Hematopoietic multipotent progenitor cell (in vitro differentiated cells): ENCODE data around the gene TENM3. TPM values are rescaled to one million over a fixed set of nuclear protein-coding genes. Genes with fewer than 3 reads are reported as not detected.

ENCODE experiments used
- DNase-seq, 3 donors: peaks; one replicate each; pipeline ENCODE4 v3.0.0-alpha.2; 2011 to 2015; ENCODE audit warnings: low read depth in 2 of 3, low spot score in 2 of 3
- total RNA-seq: library from RNA; depleted of rRNA; stranded (reverse); fragments of >200 nt; gene quantifications from one replicate; pipeline ENCODE4 v1.2.3, GENCODE V29; 2012

The TENM3 gene
- total RNA-seq, 1 donor: not detected

DNA sequence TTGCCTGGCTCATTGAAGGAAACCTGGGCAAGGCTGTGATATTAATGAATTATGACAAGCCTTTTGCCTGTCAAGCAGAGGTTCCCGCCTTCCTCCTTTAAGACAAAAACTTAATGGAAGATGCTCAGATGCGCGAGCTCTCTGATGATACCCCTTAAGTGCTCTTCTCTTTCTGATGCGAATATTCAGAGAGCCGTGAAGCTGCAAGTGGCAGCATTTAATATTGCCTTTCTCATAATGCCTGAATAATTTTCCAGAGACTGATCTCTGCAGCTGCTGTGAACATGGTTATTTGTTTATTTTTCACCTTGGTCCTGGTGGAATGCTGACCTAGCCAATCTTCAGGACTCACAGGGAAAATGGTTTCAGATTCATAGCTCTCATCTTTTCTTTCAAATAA lies 251.8 kb downstream of the TENM3 start:
- no peak for DNase-seq

DNA sequence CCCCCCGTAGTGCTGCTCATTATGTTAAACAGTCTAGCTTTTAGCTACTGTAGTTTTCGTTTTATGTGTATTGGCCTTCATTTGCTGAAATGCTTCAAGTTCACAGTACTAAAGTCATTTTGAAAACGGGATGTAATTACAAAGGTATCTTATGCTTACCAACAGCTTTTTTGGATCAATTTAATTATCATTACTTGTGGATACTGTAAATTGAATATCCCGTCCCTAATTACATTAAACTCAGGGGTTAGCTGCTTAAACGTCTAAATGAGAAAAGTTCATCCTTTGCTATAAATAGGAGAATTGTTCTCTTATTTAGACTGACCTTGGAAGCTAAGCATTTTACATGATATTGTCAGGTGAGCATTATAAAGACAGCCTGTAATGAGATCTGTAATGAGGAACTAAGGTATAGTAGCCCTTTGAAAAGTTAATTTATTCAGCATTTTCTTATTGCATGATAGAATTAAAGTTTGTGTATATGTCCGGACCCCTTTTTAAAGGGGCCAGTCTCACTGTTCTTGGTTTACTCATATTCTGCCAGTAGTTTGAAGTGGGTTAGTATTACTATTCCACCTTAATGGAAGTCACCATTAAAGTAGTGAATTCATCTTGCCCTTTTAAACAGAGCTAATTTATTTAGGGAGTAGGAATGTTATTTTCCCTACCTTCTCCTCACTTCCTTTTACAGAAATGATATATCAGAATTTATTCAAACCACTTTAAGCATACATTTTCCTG lies 252.6 kb downstream of the TENM3 start:
- DNase-seq: no peak

DNA sequence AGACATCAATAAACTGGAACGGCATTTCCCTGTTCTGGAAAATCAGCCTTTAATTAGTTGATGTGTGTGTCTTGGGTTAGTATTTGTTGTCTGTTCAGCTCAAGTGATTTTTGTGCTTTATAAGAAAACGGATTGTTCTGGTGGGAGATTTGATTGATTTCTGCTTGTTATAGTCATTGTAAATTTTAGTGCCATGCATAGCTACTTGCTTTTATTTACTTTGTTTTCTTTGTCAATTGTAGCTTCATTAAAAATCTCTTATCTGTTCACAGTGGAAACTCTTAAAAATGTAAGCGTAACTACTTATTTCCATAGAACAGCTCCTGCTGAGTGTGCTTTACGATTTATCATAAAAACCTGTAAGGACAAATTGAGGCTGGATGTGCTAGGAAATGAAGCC lies 253.2 kb downstream of the TENM3 start:
- DNase-seq: no peak

DNA sequence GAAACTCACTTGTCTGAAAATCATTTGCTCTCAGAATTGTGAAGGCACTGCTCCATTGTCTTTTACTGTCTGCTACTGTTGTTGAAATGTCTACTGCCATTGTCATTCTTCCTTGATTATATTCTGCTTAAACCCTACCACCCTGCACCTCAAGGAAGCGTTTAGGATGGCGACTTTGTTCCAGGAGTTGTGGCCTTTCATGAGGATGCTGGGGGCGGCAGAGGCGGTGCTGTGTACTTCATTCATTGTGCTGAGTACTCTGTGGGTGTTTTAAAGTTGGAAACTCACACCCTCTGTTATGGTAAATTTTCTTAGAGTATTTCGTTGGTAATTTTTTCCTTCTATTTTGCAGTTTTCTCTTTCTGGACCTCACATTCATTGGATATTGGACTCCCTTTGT lies 258.9 kb downstream of the TENM3 start:
- no peak for DNase-seq

DNA sequence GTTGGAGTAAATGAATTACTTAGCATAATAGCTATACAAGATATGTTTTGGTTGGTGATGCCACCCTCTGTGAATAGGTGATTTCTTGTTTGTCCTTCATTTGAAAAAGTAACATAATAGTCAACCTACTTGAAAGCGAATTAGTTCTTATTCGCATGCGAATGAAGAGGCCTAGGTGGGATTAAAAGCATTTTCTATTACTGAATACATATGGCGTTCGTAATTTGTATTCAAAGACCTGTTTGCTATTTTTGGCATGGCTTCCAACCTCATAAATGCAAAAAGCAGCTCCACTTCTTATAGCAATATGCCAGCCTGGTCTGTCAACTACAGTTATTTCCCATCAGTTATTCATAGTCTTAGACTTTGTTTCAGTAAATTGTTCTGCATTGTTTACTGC lies 261.3 kb downstream of the TENM3 start:
- no peak for DNase-seq

DNA sequence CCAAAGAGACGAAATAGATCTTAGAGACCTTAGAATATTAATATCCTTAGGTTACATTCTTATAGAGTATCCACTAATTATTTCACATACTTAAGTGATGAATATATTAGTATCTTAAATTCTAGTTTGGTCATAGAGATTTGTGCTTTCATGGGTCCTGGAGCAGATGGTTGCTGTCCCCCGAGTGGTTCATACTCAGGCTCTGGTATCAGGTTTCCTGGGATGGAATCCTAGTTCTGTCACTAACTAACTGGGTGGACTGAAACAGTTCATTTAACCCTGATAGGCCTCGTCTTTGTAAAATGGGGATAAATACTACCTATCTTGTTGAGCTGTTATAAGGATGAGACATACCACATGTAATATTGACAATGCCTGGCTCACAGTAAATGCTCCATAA lies 264.6 kb downstream of the TENM3 start:
- DNase-seq: no peak

DNA sequence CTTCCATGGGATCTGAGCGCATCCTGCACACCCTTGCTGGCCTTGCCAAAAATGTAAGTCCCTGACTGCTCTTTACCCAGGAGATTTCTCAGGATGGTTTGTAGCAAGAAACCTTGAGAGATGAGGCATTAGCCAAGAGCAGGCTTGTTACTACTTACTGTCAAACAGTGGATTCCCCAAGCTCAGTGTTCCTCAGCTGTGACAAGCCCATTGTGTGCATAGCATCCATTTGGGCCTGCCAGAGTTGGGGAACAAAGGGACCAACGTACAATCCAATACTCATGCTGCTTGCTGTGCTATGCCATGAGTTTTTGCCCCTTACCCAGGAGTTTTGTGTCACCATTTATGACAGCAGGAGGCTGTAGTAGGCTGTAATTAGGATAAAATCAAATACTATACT lies 267.6 kb downstream of the TENM3 start:
- DNase-seq: no peak

DNA sequence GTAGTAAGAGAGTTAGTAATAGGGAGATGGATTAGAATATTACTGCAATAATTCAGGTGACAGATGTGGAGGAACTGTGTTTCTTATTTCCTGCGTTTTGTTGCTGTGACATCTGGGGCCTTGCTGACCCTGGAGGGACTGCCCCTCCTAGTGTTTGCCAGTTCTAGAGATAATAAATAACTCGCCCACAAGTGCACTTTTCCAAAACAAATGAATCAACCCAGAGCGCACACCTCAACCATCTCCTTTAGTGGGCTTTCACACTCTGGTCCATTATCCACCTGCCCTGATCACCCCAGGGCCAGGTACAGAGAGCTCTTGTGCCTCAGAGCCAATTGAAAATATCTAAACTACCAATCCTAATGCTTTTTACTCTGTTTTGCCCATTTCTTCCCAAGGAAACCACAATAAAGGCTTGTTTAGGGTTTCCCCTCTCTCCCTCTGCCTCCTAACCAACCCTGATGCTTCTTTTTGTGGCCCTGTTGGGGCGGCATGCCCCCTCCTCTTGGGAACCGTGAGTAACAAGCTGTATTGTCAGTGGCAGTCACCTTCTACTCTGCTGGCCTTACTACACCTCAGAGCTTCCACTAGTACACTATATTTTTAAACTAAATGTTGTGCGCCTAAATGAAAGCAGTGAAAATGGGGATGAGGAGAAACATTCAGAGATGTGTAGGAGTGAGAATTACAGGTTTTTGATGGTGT lies 270.5 kb downstream of the TENM3 start:
- DNase-seq: no peak

DNA sequence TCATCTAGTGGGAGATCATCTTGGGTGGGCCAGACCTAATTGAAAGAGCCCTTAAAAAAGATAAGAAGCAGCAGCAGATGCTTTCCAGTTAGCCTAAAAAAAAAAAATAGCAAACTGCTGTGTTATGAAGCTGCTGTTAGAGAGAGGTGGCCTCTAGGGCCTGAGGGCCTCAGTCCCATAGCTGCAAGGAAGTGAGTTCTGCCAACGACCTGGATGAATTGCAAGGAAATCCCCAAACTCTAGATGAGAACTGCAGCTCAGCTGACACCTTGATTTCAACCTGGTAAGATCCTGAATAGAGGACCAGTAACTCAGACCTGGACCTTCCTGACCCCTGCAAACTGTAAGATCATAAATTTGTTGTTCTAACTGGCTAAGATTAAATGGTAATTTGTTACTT lies 275.2 kb downstream of the TENM3 start:
- no peak for DNase-seq

DNA sequence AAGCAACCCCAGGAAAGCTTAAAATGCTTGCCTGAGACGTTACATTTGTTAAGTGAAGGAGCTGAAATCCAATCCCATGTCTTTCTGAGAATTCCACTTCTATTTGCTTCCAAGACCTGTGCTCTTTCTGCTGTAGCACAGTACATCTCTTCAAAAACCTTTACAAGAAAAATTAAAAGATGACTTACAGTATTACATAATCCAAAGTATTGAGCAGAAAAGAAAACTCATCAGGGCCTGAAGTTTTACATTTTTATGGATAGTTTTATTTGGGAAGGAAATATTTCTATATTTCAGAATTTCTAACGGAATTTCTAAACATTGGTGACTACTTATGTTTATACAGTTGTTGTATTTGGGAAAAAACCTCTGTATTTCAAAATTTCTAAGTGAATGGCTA lies 276.3 kb downstream of the TENM3 start:
- DNase-seq: no peak

DNA sequence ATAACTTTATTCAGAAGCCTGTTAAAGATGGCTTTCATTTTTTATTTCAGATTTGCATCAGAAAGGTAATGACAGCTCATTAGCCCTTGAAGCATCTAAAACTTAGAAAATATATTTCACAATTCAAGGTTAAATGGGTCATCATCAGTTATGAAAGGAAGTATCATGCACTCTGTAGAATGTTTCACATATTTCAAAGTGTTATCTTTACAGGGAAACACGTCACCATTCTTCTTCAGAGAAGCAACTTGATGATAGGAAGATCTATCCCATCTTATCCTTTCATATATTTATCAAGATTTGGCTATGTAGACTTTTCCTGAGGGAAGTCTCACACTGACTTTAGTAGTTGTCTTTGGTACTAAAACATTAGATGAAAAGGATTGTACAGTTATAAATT lies 277.8 kb downstream of the TENM3 start:
- DNase-seq: no peak

DNA sequence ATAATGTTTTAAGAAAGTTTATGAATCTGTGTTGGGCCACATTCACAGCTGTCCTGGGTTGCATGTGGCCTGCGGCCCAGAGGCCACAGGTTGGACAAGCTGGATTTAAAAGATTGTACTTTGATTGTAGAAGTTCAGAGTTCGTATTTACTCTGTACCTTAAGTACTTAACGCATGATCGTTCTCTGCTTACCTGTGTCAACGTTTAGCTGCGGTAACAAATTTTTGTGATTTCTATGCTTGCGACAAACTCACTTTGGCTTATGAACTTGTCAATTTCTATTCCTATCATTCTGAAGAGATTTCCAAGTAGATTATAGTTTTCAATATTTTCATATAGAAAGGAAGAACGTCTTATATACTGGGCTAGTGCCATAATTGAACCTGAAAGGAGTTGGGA lies 285.6 kb downstream of the TENM3 start:
- DNase-seq: no peak

DNA sequence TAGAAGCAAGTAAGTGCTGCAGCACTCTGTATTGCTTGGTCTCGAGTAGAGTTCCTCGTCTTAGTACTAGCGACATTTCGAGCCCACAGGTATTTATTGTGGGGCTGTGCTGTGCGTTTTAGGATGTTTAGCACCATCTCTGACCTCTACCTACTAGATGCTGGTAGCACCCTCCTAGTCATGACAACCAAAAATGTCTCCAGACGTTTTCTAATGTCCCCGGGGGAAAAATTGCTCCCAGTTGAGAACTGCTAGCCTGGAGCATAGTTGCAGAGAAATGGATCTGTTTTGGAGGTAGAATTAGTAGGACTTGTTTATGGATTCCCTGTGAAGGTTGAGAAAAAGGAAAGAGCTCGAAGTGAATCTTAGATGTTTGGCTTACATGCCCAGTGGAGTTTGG lies 287.2 kb downstream of the TENM3 start:
- no peak for DNase-seq

DNA sequence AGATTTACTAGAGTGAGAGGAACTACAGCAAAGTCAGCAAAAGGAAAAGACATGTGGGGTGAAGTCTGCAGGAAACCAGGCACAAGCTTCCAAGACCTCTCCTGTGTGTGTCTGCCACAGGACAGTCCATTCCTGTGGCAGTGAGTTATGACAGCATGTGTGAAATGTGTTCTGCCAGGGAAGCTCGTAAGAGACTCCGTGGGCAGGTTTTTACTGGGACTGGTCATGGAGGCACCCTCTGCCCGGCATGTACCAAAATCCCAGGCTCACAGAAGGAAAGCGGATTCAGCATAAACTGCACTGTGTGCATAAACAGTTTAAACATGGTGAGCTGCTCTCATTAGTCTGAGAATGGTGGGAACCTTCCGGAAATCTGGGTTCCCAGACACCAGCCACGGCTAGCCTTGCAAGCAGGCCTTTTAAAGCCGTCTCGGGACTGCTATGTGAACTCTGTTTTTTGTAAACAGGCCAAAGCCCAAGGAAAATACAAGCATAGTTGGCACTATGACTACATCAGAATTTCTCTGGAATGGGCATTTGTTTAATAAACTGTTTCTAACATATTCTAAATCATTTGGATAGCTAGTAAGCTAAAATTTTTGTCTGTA lies 288.5 kb downstream of the TENM3 start:
- no peak for DNase-seq

DNA sequence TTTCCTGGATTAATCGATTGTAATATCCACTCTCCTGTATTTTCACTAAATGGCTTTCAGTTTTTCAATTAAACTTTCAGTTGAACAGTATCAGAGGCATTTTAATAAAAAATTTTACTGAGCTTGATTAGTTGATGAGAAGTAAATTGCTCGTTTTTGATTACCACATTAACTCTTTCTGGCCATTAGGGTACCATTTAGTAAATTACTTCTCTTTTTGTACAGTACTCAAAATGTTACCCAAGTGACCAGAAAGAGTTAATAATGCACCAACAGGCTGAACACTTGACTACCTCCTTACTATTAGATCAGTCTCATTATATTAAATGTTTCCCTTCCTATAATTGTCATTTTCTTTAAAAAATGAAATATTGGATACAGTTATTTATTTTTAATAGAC lies 289.2 kb downstream of the TENM3 start:
- no peak for DNase-seq

DNA sequence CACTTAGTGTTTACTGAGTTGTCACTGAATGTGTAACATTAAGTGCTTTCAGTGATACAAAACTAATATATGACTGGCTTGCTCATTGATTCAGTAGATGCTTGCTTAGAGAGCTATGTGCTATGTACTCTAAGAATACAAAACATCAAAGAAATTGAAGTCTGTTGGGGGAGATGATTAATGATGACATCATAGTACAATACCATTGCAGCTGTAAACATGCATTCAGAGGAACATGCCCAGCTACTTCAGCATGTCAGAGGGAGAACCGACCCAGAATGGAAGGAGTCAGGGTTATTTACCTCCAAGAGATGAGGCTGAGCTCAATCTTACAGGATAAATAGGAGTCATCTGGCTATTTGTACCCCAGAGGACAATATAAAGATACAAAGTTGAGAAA lies 290.8 kb downstream of the TENM3 start:
- DNase-seq: no peak

DNA sequence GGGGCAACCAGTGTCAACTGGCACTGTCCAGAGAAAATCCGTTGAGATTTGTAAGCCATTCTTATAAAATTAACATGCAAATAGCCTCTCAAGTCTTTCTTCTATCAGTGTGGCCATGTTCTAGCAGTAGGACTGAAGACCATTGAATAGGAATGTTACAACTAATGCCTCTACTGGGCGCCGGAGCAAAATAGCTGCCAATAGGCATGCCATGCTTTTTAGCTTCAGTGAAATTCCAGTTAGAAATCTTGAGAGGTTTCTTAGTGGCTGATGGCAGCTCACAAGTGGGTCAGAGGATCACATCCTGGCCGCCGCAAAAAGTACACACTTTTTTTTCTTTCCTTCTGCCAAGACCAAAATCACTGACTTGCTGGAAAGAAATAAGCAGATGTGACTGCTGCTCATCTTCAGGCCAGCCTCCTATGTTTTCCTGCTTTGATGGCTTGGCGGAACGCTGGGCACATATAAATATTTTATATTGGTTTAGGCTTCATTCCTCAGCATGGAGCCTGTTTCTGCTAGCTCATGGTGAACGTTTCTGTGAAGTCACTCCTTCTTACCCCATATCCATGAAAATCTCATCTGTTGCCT lies 293.1 kb downstream of the TENM3 start:
- DNase-seq: no peak

DNA sequence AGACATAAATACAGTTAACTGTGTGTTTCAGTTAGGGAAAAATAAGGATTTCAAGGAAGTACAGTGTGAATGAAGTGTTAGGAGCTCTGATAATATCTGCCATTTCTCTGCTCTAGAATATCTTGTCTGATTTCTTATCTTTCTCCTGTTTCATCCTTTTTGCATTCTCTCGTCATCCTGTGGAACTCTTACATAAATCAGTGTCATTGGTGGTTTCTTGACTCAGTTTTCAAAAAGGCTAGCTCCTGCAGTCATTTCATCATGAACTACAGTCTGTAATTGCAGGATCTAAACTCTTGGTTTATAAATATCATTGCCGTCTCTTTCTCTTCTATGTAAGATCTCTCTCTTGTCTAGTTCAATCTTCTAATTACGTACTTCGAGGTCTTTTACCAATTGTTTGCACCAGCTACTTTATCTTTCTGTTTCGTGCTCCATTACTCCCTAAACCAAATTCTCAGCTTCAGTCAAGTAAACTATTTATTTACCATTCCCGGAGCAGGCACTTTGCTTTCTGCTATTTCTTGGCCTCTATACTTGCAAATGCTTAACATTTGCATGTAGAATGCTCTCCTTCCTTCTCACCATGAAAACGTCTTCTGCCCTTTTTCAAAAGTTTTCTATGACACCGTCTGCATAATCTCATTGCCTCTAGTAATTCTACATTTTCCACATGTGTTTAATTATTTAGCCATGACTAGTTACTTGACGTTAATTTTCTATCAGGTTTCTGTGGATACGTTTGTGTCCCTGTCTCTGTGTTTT lies 294.0 kb downstream of the TENM3 start:
- DNase-seq: no peak

DNA sequence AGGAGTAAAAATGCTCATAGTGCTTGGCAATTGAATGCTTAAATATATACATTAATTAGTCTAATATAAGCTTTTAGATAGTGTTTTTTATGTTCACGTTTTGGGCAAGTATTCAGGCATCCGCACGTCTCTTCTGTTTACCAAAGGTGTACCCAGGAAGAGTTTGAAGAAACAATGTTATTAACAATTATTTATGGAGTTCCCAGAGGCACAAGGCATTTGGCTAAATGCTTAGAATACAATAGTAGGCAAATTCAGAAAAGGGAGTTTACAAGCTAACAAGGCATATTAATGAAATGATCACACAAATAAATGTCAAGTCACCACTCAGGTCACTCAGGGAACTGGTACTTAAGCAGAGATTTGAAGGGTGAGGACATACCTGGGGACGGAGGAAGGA lies 294.8 kb downstream of the TENM3 start:
- DNase-seq: no peak

DNA sequence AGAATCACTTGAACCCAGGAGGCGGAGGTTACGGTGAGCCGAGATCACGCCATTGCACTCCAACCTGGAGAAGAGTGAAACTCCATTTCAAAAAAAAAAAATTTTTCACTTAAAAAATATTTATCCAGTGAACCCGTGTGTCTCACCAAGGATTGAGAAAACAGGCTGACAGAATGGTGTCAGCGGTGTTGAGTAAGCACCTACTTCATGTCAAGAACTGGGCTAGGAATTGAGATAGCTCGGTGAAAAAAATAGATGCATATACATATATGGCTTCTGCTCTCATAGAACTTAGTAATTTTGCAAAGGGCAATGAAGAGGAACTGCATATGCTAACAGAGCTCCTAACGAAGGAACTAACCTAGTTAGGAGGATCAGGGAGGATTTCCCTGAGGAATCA lies 297.3 kb downstream of the TENM3 start:
- DNase-seq: no peak

DNA sequence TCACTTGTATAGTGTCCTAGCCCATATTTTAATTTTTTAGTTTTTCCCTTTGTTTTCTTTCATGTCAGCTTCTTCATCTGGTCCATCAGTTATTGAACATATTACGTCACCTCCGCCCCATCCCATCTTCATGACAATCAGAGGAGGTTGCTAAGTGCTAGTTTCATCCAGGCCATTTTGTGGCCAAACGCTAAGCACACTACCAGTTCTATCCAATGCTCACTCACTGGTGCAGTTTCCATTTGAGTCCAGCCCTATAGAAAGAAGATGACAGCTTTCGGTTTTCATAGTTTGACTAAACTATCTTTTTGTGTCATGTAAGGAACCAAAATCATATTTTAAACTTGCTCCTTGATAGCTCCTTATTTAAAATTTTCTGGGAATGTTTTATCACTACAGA lies 304.2 kb downstream of the TENM3 start:
- DNase-seq: no peak
